DLD1 (cell line): ENCODE data around the gene PTPRF.

Experiments
- in situ Hi-C: cut with HindIII; loops from 2 replicates; pipeline ENCODE4 v1.10.0; 2017; ENCODE audit warnings: low sequenced_read_pairs

The PTPRF gene

DNA sequence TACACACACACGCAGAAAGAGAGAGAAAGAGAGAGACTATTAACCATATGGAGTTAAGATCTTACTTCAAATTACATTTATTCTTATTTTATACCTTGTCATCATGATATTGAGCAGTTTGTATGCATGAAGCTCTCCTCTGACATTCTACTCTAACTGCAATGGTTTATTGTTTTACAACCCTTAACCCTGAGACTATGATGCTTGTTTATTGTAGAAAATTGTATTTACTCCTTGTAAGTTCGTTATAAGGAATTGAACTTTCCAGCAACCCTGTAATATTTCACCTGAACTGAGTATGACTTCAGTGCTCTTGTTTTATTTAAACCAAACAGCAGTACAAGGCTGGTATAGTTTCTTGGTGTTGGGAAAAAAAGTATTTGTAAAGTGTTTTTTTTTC is 18.6 kb upstream of the PTPRF start:
- in situ Hi-C loops, result no loop called here

DNA sequence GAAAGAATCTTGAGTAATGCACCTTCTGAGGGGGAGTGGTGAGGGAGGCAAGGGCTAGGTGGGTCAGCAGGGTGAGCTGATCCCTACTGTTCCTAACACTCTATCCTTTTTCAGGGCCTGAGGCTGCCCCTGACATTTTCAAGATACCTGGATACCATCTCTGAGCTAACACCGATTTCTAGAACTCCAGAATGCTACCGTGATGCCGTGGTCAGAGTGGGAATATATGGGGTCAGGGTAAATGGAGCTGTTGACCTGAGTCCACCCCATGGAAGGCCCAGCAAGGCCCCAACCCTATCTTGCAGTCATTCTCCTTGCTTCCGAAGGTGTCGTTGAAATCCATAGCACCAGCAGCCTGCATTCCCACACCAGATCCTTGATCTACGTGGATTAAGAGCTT is 18.0 kb upstream of the PTPRF start:
- in situ Hi-C loops, result no loop called here

DNA sequence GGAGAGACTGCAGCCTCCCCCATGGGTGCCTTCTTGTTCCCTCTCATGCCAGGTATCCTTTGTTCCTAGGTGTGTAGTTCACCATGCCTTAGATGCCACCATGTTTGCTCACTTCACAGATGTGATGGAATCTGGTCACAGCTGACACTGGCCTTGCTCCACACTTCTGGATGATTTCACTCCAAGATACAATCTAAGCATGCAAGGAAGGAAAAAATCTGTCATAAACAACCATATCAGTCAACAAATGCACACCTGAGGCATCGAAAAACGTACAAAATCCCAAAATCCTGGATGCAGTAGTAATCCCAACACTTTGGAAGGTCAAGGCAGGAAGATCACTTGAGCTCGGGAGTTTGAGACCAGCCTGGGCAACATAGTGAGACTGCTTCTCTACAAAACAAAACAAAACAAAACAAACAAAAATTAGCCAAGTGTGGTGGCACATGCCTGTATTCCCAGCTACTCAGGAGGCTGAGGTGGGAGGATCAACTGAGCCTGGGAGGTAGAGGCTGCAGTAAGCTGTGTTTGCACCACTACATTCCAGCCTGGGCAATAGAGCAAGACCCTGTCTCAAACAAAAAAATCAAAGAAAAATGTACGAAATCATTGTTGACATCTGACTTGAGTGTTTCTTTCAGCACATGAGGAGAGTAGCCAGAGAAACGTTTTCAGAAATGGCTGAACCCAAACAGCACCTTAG is 17.1 kb upstream of the PTPRF start:
- in situ Hi-C loops, result no loop called here

DNA sequence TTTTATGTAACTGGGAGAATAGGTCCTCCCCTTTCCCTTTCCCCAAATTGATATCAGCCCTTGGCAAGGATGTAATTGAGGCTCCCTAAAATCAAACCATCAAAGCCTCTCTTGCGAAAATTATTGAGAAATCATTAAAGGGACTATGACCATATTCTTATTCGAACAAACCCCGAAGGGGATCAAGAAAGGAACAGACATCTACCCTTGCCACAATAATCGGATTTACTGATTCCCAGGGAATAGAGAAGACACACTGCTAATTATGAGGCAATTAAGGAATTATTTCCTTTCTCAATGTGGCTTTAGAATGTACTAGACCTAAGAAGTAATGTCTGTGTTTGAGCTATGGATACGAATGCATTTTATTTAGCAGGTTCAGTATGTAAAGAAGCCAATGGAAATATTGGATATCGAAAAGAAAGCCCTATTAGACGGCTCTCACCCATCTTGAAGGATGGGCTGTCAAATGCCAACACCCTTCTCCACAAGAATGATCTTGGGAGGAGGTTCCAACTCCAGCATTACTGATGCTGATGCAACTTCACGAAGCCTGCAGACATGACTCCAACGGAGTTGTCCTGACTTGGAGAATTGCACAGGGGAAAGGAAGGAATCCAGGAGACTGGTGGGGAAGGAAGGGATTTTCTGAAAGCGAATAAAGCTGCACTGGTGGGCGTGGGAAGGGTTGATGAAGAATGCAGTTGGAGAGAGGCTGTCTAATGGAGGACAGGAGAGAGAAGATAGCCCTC is 11.6 kb upstream of the PTPRF start:
- in situ Hi-C loops, result no loop called here

DNA sequence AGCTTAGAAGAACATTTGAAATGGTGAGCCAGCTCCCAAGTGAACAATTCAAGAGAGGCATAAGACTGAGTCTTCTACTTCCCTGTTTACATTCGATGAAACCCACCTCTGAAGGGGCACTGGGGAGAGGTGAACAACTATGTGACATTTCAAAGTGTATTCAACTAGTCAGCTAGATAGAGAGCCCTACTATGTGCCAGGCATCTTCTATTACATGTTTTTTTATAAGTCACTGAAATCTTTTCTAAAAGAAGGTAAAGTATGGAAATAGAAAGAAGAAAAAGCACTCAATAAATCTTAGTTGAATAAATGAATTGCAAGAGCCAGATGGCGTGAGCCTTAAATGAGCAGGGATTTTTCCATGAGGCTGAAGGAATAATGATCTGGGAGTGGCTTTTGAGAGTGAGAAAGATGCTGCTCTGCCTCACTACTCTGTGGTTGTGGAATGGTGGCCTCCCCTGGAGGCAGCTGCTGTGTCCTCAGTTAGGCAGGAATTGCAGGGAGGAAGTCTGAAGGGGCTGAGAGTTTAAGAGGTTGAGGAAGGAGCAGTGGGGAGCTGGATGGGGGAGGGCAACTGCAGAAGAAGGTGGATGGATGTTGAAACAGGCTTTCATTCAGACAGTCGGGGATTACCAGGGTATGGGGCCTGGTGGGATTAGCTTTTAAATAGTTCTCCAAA is 10.4 kb upstream of the PTPRF start:
- in situ Hi-C loops, result no loop called here

DNA sequence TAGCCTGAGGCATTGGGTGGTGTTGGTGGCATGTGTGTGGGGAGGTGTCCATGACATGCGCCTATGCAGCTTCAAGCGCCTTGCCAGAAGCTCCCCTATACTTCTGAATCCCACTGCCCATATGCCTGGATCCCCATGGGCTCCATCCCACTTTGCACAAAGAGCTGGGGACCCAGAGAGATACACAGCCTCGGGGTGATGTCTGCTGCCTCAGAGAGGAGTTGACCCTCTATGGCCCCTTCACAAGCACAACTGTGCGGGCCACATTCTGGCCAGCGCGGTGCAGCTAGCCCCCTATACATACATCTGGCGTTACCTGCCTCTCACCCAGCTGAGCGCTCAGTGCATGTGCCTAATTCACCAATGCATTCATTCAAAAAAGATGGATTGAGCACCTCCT is 9.6 kb upstream of the PTPRF start:
- in situ Hi-C loops, result no loop called here

DNA sequence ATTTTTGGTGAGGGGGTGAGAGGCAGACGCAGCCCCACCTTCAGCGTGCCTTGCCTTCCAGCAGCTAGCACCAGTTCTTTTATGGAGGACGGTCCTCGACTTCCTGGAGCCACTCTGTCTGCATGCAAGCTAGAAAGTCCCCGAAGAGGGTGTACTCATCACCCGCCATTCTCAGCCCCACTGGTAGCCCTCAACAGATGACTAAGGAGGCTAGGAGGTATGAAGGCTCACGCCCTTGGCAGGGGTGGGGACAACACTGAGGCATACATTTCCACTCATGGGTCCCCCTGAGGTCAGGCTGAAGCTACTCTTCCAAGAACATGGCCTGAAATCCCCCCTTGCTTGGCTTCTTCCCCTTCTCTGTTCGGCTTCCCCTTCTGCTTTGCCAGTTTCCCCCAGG is 8.9 kb upstream of the PTPRF start:
- in situ Hi-C loops, result no loop called here

DNA sequence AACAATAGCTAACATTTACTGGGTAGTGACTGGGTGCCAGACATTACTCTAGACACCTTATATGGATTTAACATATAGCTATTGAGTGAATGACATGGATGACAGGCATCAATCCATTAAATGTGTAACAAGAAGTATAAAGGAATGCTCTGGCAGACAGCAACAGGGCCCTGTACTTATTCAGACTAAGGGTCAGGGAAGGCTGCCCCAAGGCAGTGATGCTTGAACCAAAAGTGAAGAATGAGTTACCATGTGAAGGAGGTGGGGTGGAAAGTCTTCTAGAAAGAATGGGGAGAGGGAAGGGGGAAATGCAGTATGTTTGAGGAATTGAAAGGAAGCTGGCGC is 8.3 kb upstream of the PTPRF start:
- in situ Hi-C loops, result no loop called here

DNA sequence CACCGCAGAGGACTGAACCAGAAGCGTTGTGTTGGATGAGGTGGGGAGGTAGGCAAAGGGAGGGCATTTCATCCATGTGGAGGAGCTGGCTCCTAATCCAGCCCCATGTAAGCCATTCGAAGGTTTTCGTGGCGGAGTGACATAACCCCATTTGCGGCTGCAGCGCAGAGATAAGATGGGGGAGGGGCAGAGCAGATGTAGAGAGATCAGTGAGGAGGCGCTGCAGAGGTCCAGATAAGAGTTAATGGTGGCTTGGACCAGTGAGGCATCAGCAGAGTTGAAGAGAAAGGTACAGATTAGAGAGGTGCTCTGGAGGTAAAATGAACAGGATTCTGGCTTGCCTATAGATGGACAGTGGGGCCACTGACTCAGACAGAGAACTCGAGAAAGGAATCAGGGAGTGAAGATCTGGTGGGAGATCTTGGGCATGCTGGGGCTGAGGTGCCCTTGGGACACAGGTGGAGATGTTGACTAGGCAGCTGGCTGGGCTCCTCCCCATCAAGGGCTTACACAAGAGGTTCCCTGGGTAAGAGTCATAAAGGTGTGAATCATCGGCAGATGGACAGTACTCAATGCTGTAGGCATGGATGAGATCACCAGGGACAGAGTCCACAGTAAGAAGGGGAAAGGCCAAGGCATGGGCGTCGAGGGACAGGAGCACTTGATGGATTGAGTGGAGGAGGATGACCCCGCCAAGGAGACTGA is 7.8 kb upstream of the PTPRF start:
- in situ Hi-C loops, result no loop called here

DNA sequence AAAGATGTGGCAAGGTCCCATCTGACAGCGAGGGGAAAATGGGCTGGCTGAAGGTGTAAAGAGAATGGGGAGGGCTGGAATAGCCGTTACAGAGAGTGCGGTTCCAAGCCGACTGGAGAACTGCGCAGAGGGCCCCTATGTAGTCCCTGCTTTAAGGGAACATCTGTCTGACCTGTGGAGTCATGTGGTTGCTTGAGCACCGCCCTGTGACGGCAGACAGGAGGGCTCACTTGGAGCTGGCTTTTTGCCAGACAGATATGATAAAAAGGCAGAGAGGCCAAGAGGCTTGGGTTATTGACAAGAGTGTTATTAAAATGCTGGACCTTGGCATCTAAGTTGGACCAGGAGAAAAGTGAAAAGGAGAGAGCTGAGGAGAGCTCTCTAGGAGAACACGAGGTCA is 5.9 kb upstream of the PTPRF start:
- in situ Hi-C loops, result no loop called here

DNA sequence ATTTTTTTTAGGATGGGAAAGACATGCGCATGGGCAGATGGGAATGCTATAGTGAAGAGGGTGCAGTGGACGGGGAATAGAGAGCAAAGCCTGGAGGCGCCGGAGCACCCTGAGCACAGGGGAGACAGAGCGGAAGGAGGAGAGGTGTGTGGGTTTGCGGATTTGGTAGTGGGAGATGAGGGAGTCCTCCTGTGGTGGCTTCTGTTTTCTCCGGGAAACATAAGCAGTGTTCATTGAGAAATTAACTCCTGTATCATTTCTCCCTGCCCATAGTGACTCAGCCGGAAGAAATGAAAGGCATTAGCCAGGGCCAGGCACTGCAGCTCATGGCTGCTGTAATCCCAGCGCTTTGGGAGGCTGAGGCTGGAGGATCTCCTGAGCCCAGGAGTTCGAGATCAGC is 4.7 kb upstream of the PTPRF start:
- in situ Hi-C loops, result no loop called here

DNA sequence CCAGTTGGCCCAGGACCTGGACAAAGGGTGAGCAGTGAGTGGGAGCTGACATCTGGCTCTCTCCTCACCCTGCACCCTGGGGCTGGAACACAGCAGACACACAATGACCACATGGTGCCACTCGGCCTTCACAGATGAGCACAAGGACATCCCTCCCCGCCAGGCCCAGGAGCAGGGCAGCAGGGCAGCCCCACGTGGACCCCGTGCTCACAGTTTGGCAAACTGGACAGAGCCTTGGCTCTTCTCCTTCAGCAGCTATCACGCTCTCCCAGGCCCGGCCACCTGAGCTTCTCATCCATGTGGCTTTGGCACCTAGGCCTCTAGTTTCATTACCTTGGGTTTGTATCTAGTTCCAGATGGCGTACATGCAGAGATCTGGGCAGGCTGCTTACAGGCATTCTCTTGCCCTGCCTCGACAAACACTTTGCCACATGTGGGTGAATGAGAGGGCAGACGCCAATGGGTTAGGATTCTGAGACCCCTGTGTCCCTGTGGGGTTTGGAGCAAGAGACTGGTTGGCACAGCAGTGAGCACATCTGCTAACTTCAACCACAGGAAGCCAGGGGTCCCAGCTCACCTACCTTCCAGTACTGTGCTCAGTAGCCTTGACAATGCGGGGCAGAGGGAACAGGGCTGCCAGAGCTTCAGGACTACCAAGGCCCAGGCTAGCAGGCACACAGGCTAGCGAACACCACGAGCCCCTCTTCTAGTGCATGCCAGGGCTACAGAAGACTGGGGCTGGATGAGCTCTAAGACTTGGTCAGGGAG is 3.4 kb upstream of the PTPRF start:
- in situ Hi-C loops, result no loop called here

DNA sequence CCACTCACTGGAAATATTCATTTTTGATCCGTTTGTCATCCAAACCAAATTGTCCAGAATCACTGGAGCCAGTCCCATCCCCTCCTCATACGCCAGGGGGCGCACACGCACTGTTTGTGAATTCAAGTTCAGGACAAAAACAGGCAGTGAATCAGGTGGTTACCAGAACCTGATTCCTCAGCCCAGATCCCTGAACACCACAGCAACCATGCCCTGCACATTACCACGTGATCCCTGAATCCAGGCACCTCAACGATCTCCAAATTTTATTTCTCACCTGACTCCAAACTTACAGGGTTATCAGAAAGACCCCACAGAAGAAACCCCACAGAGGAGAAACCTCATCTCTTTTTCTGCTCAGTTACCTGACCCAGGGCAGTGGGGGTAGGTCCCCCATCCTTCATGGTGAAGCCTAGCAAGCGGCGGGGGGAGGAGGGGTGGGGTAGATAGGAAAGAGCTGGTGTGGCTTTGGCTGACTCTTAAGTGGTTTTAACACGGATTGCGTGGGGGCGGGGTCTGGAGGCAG is 1.4 kb upstream of the PTPRF start:
- in situ Hi-C loops, result no loop called here

DNA sequence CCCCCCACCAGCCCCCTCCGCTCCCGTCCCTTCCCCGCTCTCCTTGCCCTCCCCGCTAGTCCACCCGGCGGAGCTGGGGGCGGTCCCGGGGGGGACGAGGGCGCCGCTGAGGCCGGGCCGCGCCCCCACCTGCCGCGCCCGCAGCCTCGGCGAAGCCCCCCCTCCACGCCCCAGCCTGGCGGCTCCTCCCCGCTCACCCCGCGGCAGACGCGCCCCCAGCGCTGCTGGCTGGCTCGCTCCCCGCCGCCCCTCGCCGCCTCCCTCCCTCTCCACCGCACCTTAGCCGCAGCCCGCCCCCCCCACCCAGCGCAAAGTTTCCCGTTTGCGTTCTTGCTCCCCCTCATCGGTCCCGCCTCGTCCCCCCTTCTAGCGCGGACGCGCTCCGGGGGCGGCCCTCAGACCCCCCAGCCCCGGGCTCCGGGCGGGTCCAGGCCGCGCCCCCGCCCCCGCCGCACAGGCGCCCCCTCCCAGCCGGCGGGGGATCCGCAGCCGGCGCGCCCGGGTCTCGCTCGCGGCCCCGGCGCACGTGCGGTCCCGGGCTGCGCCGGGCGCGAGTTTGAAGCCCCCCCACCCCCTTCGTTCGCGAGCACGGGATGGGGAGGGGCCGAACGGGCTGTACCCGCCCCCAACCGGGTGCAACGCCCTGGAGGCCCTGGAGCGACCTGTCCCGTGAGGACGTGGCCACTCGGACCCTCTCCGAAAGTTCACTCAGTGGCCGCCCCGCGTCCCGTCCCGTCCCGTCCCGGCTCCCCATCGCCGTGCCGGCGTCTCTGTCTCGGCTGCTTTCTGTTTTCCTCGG is 623 bp downstream of the PTPRF start:
- in situ Hi-C loops, result no loop called here

DNA sequence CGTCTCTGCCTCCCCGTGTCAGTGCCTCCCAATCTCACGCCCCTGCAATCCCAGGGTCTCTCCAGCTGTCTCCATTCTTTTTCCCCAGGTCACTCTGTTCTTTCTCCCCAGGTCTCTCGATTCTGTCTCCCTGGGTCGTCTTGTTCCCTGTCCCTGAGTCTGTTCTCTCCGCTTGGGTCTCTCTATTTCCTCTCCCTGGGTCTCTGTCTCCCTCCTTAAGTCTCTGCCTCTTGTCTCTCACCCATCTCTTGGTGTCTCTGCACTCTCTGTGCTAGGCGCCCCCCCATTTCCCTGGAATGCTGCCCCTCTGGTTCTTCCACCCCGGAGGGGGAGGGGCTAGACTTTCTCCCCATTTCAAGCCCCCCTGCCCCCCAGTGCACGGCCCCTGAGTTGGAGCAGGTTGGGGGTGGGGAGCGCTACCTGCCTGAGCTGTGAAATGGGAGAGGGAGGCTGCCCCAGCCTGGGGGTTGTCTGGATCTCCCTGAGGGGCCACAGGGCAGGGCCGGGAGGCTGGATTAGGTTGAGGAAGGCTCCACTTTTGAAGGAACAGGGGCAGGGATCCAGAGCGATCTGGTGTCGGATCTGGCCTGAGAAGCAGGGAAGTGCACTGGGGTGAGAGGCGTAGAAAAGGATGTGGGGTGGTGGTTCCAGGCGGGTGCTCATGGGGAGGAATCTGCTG is 1.4 kb downstream of the PTPRF start:
- in situ Hi-C loops, result no loop called here

DNA sequence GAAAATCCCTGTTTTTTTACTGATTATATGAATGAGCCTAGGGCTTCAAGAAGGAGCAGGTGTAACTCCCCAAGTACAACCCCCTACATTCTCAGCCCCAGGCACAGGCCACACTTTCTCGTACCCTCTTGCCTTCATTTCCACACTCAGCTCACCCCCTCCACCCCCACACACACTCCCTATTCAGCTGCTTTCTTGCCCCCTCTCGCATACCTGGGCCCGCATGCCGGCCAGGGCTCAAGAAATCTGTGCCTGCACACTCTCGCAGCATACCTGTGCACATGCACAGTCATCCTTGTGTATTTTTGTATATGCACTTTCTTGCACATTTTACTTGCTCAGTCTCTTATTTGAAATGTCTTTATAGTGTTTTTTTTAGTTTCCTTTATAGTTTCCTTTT is 2.0 kb downstream of the PTPRF start:
- in situ Hi-C loops, result no loop called here

DNA sequence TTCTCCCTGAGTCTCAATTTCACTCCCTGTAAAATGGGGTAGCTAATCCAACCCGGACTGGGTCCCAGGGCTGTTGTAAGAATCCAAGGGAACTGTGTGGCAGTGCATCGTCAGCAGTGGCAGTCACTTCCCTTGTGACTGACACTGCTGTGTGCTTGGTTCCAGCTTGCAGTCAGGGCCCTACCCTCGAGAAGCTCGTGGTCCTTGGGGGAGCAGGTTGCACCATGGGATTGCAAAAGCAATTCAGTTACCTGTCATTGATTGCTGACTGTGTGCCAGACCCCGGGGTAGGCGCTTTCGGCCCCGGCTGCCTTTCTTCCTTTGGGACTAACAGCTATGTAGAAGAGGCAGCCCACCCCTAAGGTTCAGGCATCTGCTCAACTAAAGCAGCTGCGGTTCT is 2.9 kb downstream of the PTPRF start:
- in situ Hi-C loops, result no loop called here

DNA sequence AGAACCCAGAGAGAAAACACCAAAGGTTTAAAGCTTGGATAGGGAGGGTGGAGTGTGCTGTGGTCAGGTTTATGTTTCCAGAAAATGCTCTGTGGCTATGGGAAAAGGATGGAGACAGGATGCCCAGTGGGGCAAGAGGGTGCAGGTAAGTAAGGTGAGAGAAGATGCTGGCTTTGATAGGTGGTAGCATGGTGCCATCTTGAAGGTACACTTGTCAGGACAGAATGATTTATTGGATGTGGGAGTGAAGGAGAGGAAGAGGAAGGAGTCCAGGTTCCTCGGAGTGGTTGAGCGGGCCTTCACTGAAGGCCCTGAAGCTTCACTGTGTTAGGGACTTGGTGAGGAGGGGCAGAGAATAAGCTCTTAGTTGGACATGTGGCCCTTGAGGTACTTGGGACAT is 3.6 kb downstream of the PTPRF start:
- in situ Hi-C loops, result no loop called here

DNA sequence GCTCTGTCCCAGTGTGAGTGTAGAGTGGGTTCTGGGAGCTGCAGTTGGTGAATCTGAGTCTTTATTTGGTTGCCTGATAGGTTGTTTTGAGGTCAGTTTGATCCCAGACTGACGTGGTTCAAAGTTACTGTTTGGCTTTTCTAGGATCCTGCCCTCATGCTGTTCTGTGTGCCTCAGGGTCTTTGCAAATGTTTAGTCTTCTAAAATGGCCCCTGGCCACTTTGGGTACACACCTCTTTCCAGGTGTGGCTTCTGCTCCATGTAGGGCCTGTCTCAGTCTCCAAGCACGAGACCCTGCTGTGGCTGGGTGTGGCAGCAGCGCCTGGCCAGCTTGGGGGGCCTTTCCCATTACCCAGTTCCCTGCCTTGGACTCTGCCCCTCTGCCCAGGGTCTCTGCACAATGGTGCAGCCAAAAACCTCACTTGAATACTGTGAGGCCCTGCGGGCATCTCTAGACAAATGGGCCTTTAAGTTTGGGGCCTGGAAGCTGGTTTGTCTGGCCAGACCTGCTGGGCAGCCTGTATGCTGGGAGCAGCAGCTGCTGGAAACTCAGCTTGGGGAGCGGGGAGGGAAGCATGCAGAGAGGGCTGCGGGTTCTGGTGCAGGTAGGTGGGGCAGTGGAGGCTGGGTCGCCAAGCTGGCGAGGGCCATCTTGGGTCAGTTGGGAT is 5.6 kb downstream of the PTPRF start:
- in situ Hi-C loops, result no loop called here
